K562 (cell line): ENCODE measurements around the gene ZNF71. TPM values are rescaled to one million over a fixed set of nuclear protein-coding genes. Genes with fewer than 3 reads are reported as not detected.

ENCODE experiments used
- ATF1 ChIP-seq, 2 experiments: fragments of 450-650 bp in 1 of 2; IDR thresholded peaks; 2 replicates each; pipeline ENCODE4 v1.6.1; 2016; ENCODE audit warnings: missing compliant biosample characterization in 1 of 2, missing genetic modification characterization in 1 of 2
- BHLHE40 ChIP-seq: IDR thresholded peaks from 2 replicates; pipeline ENCODE4 v1.6.1; 2011; ENCODE audit warnings: low read length, improper control_type of control experiment
- CBFA2T2 ChIP-seq: fragments of 450-650 bp; conservative IDR thresholded peaks from 2 replicates; pipeline ENCODE4 v1.6.1; 2017; ENCODE audit warnings: mild to moderate bottlenecking
- CHD2 ChIP-seq: IDR thresholded peaks from 2 replicates; pipeline ENCODE4 v1.6.1; 2011; ENCODE audit warnings: low read depth, low read length
- CREBBP ChIP-seq: IDR thresholded peaks from one replicate; pipeline ENCODE4 v1.6.1; 2012; ENCODE audit warnings: low read depth, mild to moderate bottlenecking, control low read depth, inconsistent platforms, low read length
- DMBX1 ChIP-seq: fragments of 250-450 bp; sonication (Bioruptor Pico); IDR thresholded peaks from 2 replicates; pipeline ENCODE4 v1.8.0; 2022; ENCODE audit warnings: inconsistent platforms, mild to moderate bottlenecking, moderate library complexity, borderline replicate concordance
- FOXK1 ChIP-seq: sonication (generic); formaldehyde crosslinking; IDR thresholded peaks from 2 replicates; pipeline ENCODE4 v1.8.0; 2022; ENCODE audit warnings: missing genetic modification reagents, mild to moderate bottlenecking, borderline replicate concordance
- HIVEP1 ChIP-seq: fragments of 250-450 bp; sonication (Bioruptor Pico); IDR thresholded peaks from 2 replicates; pipeline ENCODE4 v1.4.0; 2020; ENCODE audit warnings: mild to moderate bottlenecking
- KDM5B ChIP-seq: fragments of 200-600 bp; sonication (generic); IDR thresholded peaks from 2 replicates; pipeline ENCODE4 v1.6.1; 2012; ENCODE audit warnings: low read depth, mild to moderate bottlenecking, moderate library complexity, low read length, control low read depth, inconsistent platforms; ENCODE audit not compliant: insufficient replicate concordance
- L3MBTL2 ChIP-seq: fragments of 450-650 bp; IDR thresholded peaks from 2 replicates; pipeline ENCODE4 v1.6.1; 2016; ENCODE audit warnings: mild to moderate bottlenecking, moderate library complexity
- NR1H2 ChIP-seq: sonication (generic); formaldehyde crosslinking; IDR thresholded peaks from 2 replicates; pipeline ENCODE4 v1.4.0; 2020; ENCODE audit warnings: mild to moderate bottlenecking, missing genetic modification reagents
- NR2C2 ChIP-seq, 2 experiments: fragments of 200-800 bp in 1 of 2; sonication (Bioruptor generic) in 1 of 2; sonication (generic) in 1 of 2; formaldehyde crosslinking in 1 of 2; IDR thresholded peaks; 2 replicates each; pipeline versions ENCODE4 v1.6.1 to v1.8.0; 2016 to 2022; ENCODE audit warnings: mild to moderate bottlenecking in 1 of 2, missing compliant biosample characterization in 1 of 2, missing genetic modification characterization in 1 of 2, missing genetic modification reagents in 1 of 2
- NR3C1 ChIP-seq: sonication (generic); formaldehyde crosslinking; IDR thresholded peaks from 2 replicates; pipeline ENCODE4 v1.8.1; 2022; ENCODE audit warnings: missing genetic modification reagents
- PRMT5 ChIP-seq: sonication (generic); formaldehyde crosslinking; IDR thresholded peaks from 2 replicates; pipeline ENCODE4 v1.5.0; 2020; ENCODE audit warnings: missing genetic modification reagents
- RCOR1 ChIP-seq, 2 experiments: IDR thresholded peaks; 2 replicates each; pipeline ENCODE4 v1.6.1; 2012; ENCODE audit warnings: low read depth in 2 of 2, low read length in 2 of 2, borderline replicate concordance in 1 of 2, improper control_type of control experiment in 1 of 2
- SMAD4 ChIP-seq: fragments of 250-450 bp; sonication (Bioruptor Pico); conservative IDR thresholded peaks from 2 replicates; pipeline ENCODE4 v1.8.0; 2021; ENCODE audit warnings: inconsistent platforms, mild to moderate bottlenecking, moderate library complexity
- SRF ChIP-seq, 2 experiments: fragments of 250-450, 450-650 bp in 1 of 2; sonication (Bioruptor Pico) in 1 of 2; sonication (generic) in 1 of 2; formaldehyde crosslinking; IDR thresholded peaks; 2 replicates each; pipeline versions ENCODE4 v1.5.0 to v1.5.1; 2020 to 2022; ENCODE audit warnings: mild to moderate bottlenecking in 1 of 2, missing genetic modification reagents in 1 of 2
- STAG1 ChIP-seq: sonication (generic); formaldehyde crosslinking; IDR thresholded peaks from 2 replicates; pipeline ENCODE4 v1.5.0; 2020; ENCODE audit warnings: missing genetic modification reagents, borderline replicate concordance
- TCF3 ChIP-seq: sonication (generic); formaldehyde crosslinking; IDR thresholded peaks from 2 replicates; pipeline ENCODE4 v1.4.0; 2020; ENCODE audit warnings: mild to moderate bottlenecking, missing genetic modification reagents
- ZBTB1 ChIP-seq: sonication (generic); formaldehyde crosslinking; IDR thresholded peaks from 2 replicates; pipeline ENCODE4 v1.8.1; 2023; ENCODE audit warnings: missing genetic modification reagents, low read depth, mild to moderate bottlenecking, borderline replicate concordance
- ZFX ChIP-seq: sonication (generic); formaldehyde crosslinking; IDR thresholded peaks from 2 replicates; pipeline ENCODE4 v1.8.0; 2022; ENCODE audit warnings: mild to moderate bottlenecking, missing genetic modification reagents, moderate library complexity
- ZNF217 ChIP-seq: sonication (generic); formaldehyde crosslinking; IDR thresholded peaks from 2 replicates; pipeline ENCODE4 v1.8.0; 2022; ENCODE audit warnings: mild to moderate bottlenecking, missing genetic modification reagents
- ZNF583 ChIP-seq: fragments of 250-450 bp; sonication (Bioruptor Pico); IDR thresholded peaks from 2 replicates; pipeline ENCODE4 v1.4.0; 2020
- ZNF830 ChIP-seq: fragments of 250-450 bp; sonication (Bioruptor Pico); IDR thresholded peaks from 2 replicates; pipeline ENCODE4 v1.5.0; 2021; ENCODE audit warnings: mild to moderate bottlenecking
- polyA plus RNA-seq, 8 experiments: library from polyadenylated mRNA; depleted of rRNA in 4 of 8; stranded (reverse) in 5 of 8; unstranded in 3 of 8; fragments of >200 nt; fragmentation: Nextera tagmentation in 2 of 8; fragmentation: Illumina TruSeq in 1 of 8; extraction: Ambion mirVana in 2 of 8; extraction: Trizol in 1 of 8; gene quantifications; 2 replicates each; pipeline versions ENCODE4 v1.2.1 to v1.2.3, GENCODE V29; 2011 to 2014; ENCODE audit warnings: inconsistent platforms in 1 of 8, missing spikeins in 1 of 8
- total RNA-seq, 7 experiments: library from RNA; depleted of rRNA in 6 of 7; stranded (reverse); fragments of >200 nt in 6 of 7; fragmentation: Illumina TruSeq in 2 of 7; extraction: Trizol in 2 of 7; gene quantifications; 2 replicates each; pipeline versions ENCODE4 v1.2.1 to v1.2.3, GENCODE V29; 2011 to 2021; ENCODE audit warnings: low replicate concordance in 1 of 7
- TF ChIP-seq, protein P1 (sequence below): sonication (generic); formaldehyde crosslinking; IDR thresholded peaks from 2 replicates; pipeline ENCODE4 v1.8.0; 2022; ENCODE audit warnings: mild to moderate bottlenecking, low read depth, missing genetic modification reagents
- TF ChIP-seq, protein P2 (sequence below): fragments of 450-650 bp; formaldehyde crosslinking; IDR thresholded peaks from 2 replicates; pipeline ENCODE4 v1.4.0; 2022; ENCODE audit warnings: missing genetic modification characterization

ZNF71 gene
- total and polyA plus RNA-seq, 9 of the 15 experiments (the other 6 are each of a cell fraction or from before 2014, with no cell fraction given) = 0.04 to 0.13 (median 0.06) TPM; not detected in 4

DNA sequence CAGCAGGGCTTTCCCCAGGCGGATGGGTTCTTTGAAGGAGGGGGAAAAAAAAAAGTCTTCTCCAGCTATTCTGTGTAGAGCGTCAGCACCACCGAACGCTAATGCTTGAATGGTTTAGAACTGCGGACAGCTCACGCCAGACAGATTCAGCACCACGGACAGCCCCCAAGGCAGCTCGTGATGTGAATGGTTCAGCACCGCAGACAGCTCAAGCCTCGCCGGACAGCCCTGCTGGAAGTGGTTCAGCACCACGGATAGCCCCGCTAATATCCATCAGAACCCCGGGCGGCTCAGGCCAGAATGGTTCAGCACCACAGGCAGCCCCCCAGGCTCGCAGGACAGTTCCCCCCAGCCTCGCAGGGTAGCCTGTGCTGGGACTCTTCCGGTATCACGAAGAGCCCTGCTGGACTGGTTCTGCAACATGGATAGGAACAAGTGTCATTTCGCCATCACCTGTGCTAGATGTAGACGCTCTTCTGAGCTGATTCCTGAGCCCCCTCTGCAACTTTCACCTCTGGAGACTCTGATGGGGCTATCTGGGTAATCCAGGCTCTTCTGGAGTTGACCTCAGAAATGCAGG lies 43.0 kb downstream of the ZNF71 start (continued):
- TF ChIP-seq ZBTB1 (CRISPR knock-in tag) = peak; percentile 58; the same call in 1 of the 2 replicates
- peak; percentile 21; the same call in 1 of the 2 replicates for TF ChIP-seq TCF3 (CRISPR knock-in tag)
- TF ChIP-seq DMBX1 = peak; percentile 91; the same call in 1 of the 2 replicates
- TF ChIP-seq STAG1 (CRISPR knock-in tag) = peak; percentile 88
- TF ChIP-seq L3MBTL2 = no peak
- peak in 1 of 2 experiments; percentile 90; a peak in 2 of 4 replicates for TF ChIP-seq SRF (CRISPR knock-in tag; IDR thresholded peaks at IDR 0.05)
- TF ChIP-seq ZNF217 (CRISPR knock-in tag) = no peak
- TF ChIP-seq ATF1 (CRISPR knock-in tag; IDR thresholded peaks at IDR 0.05) = 0 out of 2 replicates have a peak, but pooled peaks have one; percentile 16
- no peak for TF ChIP-seq ATF1 (tag; IDR thresholded peaks at IDR 0.05)
- TF ChIP-seq, protein P1, sequence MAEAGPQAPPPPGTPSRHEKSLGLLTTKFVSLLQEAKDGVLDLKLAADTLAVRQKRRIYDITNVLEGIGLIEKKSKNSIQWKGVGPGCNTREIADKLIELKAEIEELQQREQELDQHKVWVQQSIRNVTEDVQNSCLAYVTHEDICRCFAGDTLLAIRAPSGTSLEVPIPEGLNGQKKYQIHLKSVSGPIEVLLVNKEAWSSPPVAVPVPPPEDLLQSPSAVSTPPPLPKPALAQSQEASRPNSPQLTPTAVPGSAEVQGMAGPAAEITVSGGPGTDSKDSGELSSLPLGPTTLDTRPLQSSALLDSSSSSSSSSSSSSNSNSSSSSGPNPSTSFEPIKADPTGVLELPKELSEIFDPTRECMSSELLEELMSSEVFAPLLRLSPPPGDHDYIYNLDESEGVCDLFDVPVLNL (CRISPR knock-in tag) = peak; percentile 87; the same call in 1 of the 2 replicates
- 0 out of 2 replicates have a peak, but pooled peaks have one; percentile 20 for TF ChIP-seq BHLHE40
- TF ChIP-seq, protein P2, sequence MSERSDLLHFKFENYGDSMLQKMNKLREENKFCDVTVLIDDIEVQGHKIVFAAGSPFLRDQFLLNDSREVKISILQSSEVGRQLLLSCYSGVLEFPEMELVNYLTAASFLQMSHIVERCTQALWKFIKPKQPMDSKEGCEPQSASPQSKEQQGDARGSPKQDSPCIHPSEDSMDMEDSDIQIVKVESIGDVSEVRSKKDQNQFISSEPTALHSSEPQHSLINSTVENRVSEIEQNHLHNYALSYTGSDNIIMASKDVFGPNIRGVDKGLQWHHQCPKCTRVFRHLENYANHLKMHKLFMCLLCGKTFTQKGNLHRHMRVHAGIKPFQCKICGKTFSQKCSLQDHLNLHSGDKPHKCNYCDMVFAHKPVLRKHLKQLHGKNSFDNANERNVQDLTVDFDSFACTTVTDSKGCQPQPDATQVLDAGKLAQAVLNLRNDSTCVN = no peak
- peak; percentile 68; the same call in 1 of the 2 replicates for TF ChIP-seq ZNF583 (CRISPR knock-in tag)
- TF ChIP-seq ZNF830 = no peak
- no peak for TF ChIP-seq HIVEP1
- no peak for TF ChIP-seq CHD2
- peak in 1 of 2 experiments; percentile 92; a peak in 2 of 4 replicates for TF ChIP-seq RCOR1 (IDR thresholded peaks at IDR 0.05; ENCODE audit: borderline replicate concordance in 1 of 2, low read depth in 2 of 2, low read length in 2 of 2)
- TF ChIP-seq FOXK1 (CRISPR knock-in tag) = peak; percentile 64; the same call in 1 of the 2 replicates
- TF ChIP-seq SMAD4 (CRISPR knock-in tag) = peak; percentile 60; the same call in 1 of the 2 replicates
- no peak for TF ChIP-seq KDM5B
- peak; percentile 94 for TF ChIP-seq NR3C1 (CRISPR knock-in tag)
- no peak for TF ChIP-seq CREBBP
- peak; percentile 96 for TF ChIP-seq PRMT5 (CRISPR knock-in tag)
- TF ChIP-seq CBFA2T2 = no peak
- peak; percentile 70; the same call in 1 of the 2 replicates for TF ChIP-seq NR2C2 (CRISPR knock-in tag; IDR thresholded peaks at IDR 0.05)
- TF ChIP-seq NR2C2 (tag; IDR thresholded peaks at IDR 0.05) = no peak
- peak; percentile 21; the same call in 1 of the 2 replicates for TF ChIP-seq ZFX (CRISPR knock-in tag)
- TF ChIP-seq NR1H2 (CRISPR knock-in tag) = 0 out of 2 replicates have a peak, but pooled peaks have one; percentile 76
